Transverse colon (tissue), 4 donors: ENCODE measurements around the gene AP1S1.

Experiments
- CTCF ChIP-seq, 5 experiments: fragments of 200-600 bp in 3 of 5; fragments of 450-650 bp in 2 of 5; sonication (generic) in 3 of 5; IDR thresholded peaks; 1 replicate in 2 of 5; 2 replicates in 3 of 5; pipeline ENCODE4 v1.5.1; 2016 to 2017; ENCODE audit warnings: antibody characterized with exemption in 5 of 5, inconsistent platforms in 3 of 5, mild to moderate bottlenecking in 2 of 5, moderate library complexity in 1 of 5
- EP300 ChIP-seq: sonication (generic); formaldehyde crosslinking; IDR thresholded peaks from one replicate; pipeline ENCODE4 v1.6.1; 2017; ENCODE audit warnings: antibody characterized with exemption, low read depth
- POLR2A ChIP-seq: fragments of 450-650 bp; IDR thresholded peaks from one replicate; pipeline ENCODE4 v1.6.1; 2016; ENCODE audit warnings: antibody characterized with exemption, mild to moderate bottlenecking, moderate library complexity
- POLR2AphosphoS5 ChIP-seq, 3 donors: sonication (generic); formaldehyde crosslinking; IDR thresholded peaks; one replicate each; pipeline ENCODE4 v1.6.1; 2016; ENCODE audit warnings: antibody characterized with exemption in 3 of 3

DNA sequence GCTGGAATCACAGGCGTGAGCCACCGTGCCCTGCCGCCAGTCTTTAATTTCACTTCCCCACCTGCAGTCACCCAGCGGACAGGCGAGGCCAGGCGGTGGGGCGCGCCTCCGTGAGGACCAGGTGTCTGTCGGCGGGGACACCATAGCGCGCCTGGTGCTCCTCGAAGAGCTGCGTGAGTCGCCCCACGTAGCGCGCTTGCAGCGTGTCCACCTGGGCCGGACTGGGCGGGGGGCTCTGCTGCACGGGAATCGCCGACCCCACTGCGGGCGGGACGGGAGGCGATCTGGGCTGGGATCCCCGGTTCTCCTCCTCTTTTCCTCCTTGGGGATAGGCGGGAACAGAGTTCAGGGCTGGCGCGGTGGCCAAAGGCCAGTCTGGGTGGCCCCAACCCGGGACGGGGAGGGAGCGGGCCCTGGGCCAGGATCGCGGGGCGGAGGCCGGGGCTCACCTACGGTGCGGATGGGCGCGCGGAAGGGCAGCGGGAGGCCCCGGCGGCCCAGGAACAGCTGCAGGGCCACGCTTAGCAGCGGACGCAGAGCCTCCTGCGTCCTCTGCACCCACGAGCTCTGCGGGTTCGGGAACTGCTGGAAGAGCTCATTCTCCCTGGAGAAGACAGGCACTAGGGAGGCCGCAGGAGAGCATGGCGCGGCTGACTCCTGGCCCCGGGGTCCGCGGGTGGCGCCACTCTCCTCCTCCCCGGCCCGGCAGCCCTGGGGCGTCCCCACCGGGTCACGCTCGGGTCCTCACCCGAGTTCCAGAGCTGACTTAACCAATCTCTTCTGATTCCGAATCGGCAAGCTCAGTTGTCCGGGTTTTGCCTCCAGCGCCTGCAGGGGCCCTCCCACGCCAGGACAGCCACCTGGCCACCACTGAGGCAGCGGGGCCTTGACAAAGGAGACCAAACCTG, 47.7 kb downstream of the AP1S1 start:
- no peak for TF ChIP-seq CTCF (IDR thresholded peaks at IDR 0.05)
- peak; percentile 65 for TF ChIP-seq POLR2A
- peak in 2 of 3 donors; percentile 58 to 71 for TF ChIP-seq POLR2AphosphoS5 (IDR thresholded peaks at IDR 0.05)
- no peak for TF ChIP-seq EP300
